HG03469 (cell line): Measurements from ENCODE around the gene COL9A3.

Experiments used
- ATAC-seq: cut with Tn5 transposase; IDR thresholded peaks from one replicate; pipeline ENCODE4 v1.9.1; 2021; ENCODE audit warnings: mild to moderate bottlenecking, moderate library complexity, moderate number of reproducible peaks; ENCODE audit not compliant: unreplicated experiment

The COL9A3 gene

GRCh38 chr20:62816884-62817873 lies at the start of gene COL9A3:
Gene COL9A3, plus strand, starts transcription at chr20:62817050. Its CDS starts 15 bp downstream, at chr20:62817065.
- ATAC-seq, result no peak

GRCh38 chr20:62768234-62768546 lies 48.7 kb upstream of the COL9A3 start:
- no peak for ATAC-seq

DNA sequence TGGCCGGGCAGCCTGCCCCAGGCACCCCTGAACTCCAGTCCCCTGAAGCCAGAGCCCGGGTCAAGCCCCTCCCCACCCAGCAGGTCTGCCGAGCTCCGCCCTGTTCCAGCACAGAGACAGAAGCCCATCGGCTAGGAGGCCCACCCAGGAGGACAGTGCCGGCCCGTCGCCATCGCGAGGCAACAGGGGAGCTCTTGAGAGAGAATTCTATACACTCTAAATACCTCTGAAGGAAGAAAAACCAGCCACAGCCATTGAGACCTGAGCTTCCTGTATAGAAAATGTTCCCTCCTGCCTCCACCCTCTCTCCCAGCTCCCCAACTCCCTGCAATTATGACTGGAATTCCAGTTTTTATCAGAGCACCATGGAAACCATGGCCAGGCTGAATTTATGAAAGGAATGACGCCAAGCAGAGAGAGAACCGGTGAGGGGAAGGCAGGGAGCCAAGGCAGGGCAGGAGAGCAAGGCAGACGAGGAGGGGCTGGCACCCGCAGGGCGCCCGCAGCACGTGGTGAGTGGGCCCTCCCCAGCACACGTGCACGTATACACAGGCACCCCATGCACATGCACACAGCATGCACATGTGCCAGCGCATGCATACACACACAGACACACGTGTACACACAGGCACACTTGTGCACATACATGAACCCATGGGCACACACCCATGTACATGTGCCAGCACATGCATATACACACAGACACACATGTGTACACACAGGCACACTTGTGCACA lies 48.1 kb upstream of the COL9A3 start:
- ATAC-seq, result no peak

GRCh38 chr20:62769346-62770071 lies 47.3 kb upstream of the COL9A3 start:
- ATAC-seq, result no peak

- ATAC-seq, result no peak
Observed at GRCh38 chr20:62770111-62770910, 46.5 kb upstream of the COL9A3 start.

DNA sequence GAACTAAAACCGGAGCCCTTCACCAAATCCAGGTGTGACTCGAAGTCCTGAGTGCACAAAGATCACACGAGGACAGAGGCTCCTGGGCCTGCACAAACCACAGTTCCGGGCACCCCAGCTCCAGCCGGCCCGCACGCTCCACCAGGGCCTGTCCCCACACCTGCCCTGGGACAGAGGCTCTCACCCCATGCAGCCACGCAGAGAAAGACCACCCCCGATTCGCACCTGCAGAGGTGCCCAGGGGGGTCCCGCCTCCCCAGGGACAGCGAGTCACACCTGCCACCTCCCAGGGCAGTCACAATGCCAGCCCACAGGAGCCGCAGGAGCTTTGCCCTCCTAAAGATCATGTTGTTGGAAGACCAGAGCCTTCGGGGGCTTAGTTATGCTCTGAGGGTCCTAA lies 45.9 kb upstream of the COL9A3 start:
- ATAC-seq, result no peak

DNA sequence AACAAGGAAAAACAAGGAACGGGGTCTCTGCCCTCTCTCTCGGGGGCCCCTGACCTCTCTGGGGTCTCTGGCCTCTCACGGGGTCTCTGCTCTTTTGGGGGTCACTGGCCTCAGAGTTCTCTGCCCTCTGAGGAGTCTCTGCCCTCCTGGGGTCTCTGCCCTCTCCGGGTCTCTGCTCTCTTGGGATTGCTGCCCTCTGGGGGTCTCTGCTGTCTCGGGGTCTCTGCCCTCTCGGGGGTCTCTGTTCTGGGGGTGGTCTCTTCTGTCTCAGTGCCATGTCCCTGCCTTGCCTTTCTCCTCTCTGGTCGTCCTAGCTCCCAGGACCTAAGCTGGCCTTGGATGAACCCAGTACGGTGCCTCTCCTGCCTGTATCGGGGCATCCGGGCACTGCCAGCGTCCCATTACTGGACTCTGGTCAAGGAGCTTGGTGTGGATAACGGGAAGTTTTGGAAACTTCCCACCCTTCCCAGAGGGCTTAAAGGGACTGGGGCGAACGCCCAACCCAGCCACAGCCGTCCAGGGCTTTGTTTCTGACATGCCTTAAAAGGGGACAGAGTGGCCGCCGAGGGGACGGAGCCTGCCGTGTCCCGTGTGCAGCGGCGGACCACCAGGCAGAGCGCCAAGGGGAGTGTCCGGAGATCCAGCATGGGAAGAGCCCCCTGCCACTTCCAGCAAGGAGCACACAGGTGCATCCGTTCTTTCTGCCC lies 45.3 kb upstream of the COL9A3 start:
- no peak for ATAC-seq

- ATAC-seq, result no peak
Observed at GRCh38 chr20:62772103-62772611, 44.7 kb upstream of the COL9A3 start.

GRCh38 chr20:62772619-62772989 lies 44.2 kb upstream of the COL9A3 start:
- no peak for ATAC-seq

DNA sequence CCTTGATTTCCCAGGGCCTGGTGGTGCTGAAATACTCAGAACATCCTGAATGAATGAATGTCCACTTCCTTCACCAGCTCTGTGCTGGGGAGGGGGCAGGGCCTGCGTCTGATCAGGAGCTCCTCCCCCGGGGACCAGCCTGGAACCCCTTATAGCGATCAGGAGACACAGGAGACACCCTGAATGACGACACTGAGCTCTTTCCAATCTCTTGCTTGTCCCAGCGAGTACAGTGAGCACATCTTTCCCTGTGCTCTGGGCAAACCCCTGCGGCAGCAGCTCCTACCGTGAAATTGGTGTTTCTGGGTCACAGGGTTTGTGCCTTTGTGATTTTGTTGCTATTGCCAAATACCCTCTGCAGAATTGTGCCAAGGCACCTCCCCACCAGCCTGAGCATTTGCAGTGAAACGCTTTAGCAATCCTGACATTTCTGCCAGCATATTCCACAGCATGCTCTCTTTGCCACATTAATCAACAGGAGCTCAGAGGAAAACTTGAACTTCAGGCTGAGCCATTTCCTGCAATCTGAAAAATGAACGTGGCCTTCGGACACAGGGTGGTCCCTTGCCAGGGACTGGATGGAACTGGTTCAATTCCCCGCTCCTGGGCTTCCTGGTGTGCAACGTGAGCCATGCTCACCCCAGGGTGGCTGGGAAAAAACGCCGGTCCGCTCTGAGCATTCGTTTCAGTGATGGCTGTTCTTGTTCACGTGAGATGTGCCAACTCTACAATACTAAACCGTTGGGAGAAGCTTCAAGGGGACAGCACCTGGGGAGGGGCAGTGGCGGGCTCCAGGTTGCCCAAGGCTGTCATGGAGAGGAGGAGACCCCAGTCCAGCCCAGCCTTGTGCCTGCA lies 43.6 kb upstream of the COL9A3 start:
- ATAC-seq, result no peak

DNA sequence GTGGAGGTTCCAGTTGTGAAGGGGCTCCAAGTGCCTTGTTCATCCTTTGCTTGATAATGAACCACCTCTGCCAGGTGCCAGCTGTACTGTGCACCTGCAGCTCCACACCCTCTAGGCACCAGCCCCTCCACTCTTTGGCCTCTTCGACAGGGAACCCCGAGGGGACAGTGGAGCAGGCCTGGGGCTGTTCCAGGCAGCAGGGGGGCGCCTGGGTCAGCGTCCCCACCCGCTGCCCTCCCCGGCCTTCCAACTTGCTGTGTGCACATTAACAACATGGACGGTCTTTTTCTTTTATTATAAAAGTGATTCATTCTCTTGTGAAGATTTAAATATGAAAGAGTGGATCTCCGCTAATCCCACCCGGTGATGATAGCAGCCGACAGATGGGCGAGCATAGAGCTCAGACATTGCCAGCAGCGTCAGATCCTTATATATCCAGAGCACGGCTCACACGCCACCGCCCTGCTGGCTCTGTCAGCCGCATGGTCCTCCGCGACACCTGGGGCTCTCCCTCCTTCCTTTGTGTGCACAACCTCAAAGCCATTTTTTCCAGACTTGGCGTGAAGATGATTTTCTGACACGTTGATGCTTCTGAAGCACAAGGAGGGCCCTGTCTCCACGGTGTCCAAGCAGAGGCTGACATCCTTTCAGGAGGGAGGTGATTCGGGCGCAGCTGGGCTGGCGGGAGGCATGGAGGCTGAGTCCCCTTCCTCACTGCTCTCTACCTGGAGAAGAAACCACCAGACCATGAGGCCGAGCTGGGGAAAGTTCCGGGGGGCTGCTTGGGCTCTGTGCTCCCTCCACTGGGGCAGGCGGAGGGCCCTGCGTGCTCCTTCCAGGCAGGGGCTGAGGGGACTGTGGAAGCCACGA lies 42.8 kb upstream of the COL9A3 start:
- no peak for ATAC-seq

DNA sequence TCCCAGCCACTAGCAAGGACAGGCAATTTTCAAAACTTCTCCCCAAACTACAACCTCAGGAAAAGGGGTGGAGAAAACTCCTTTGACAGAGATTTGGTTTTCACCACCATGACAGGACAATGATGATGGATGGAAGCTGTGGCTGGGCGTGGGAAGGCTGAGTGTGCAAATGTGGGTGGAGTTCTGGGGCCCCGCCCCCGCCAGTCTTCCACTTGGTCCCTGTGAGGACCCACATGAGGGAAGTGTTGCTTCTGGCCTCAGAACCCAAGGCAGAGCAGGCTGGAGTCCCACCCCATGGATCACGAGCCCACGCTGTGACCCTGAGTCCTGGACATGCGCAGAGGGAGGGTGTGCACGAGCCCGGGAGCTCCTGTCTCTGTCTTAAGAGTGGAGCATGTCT lies 42.1 kb upstream of the COL9A3 start:
- no peak for ATAC-seq

DNA sequence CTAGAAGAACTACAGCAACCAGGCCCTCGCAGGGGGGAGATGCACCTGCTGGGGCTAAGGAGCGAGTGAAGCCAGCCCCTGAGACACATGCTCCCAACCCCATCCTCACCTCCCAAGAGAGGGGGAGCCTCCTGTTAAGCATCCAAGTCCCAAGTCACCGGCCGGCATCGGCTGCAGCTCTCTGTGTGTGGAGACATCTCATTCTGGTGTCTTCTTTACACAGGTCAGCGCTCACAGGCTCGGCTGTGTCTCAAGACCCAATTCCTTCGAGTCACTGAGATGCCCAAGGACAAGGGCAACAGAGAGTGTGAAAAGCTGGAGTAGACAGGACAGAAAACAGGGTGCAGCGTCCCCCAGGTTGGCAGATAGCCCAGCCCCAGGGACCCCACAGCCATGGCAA lies 41.6 kb upstream of the COL9A3 start:
- no peak for ATAC-seq

DNA sequence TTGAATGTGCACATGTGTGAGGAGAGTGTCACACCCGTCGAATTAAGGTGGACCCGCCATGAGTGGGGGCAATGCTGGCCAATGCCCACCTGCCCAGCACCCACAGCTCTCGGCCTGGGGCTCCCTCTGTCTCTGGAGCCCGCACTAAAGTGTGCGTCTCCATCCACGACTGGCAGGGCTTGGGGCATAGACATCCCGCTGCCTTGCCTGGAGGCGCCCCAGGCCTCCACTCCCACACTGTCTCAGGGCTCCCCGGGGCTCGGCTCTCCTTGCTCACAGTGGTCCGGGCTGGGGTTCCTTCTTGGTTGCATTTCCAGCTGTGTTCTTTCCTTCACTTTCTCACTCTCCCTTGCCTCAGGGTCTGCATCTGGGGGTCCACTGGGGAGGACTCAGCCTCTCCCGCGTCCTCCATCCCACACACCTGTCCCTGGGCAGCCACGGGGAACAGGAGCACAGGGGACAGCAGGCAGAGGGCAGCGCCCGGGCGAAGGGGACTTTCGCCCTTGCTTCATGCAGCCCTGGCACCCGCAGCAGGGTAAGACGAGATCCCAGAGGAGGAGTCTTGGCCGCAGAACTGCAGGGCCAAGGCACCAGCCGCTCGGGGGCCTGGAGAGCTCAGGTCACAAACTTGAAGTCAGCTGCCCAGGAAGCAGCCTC lies 40.7 kb upstream of the COL9A3 start:
- no peak for ATAC-seq

DNA sequence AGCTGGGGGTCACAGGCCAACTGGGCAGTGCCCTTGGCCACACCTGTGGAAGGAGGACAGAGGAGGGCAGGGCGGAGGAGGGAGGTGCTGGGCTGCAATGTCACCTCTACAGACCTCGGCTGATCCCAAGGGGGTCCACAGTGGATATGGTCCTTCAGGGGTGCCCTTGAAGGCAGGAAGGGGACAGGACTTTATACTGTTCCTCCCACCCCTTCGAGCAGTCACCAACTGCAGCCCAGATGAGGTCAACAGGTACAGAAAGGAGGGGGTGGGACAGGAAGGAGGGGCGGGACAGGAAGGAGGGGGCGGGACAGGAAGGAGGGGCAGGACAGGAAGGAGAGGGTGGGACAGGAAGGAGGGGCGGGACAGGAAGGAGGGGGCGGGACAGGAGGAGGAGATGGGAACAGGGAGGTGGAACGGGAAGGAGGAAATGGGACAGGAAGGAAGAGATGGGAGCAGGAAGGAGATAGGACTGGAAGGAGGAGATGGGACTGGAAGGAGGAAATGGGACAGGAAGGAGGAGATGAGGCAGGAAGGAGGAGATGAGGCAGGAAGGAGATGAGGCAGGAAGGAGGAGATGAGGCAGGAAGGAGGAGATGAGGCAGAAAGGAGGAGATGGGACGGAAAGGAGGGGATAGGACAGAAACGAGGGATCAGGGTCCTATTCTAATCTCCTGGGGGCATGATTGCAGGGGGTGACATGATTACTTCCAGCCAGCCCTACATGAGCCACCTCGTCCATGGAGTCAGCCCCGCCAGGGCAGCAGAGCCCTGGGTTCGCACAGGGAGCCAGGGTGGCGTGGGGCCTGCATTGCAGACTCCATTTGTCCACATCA lies 39.9 kb upstream of the COL9A3 start:
- no peak for ATAC-seq

DNA sequence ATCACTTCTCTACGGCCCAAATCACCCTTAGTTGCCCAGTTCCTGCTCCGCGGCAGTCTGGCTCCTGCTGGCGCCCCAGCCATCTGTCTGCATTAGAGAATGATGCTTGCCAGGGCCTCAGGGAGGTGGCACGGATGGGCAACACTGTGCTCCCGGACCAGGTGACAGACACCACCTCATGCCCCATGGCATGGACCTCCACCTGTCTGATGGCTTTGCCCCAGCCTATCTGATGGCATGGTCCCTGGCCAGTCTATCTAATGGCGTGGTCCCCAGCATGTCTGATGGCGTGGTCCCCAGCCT lies 39.4 kb upstream of the COL9A3 start:
- ATAC-seq, result no peak

- ATAC-seq, result no peak
Observed at GRCh38 chr20:62778058-62778457, 38.8 kb upstream of the COL9A3 start.
